Stimulated activated naive CD4-positive, alpha-beta T cell (primary cell): ENCODE measurements around the gene FRRS1L.
A peak's percentile ranks its signal among the peaks of the same experiment; 100 is the strongest.
"Not testable (repeated sequence)": the region's sequence is repeated elsewhere in the genome, so short reads cannot be mapped to it uniquely, and the experiment has no call there.

Experiments
- DNase-seq, 6 experiments: peaks; one replicate each; lab custom pipeline; 2025; lab: John Stamatoyannopoulos, UW

FRRS1L gene

GRCh38 chr9:109132567-109133021, 34.5 kb downstream of the FRRS1L start:
- DNase-seq: no peak

GRCh38 chr9:109129470-109130197, 37.4 kb downstream of the FRRS1L start:
- DNase-seq: no peak

- DNase-seq: not testable (repeated sequence)
Measured at GRCh38 chr9:109126671-109127070, 40.4 kb downstream of the FRRS1L start.

GRCh38 chr9:109124121-109124520, 42.9 kb downstream of the FRRS1L start:
- DNase-seq: no peak

- DNase-seq: no peak
Measured at GRCh38 chr9:109122726-109123621, 44.1 kb downstream of the FRRS1L start.

GRCh38 chr9:109121232-109121796, 45.7 kb downstream of the FRRS1L start:
- no peak for DNase-seq

GRCh38 chr9:109120204-109120789, 46.8 kb downstream of the FRRS1L start:
- no peak for DNase-seq

- DNase-seq: peak; percentile 87 to 96 (median 94)
Measured at GRCh38 chr9:109119439-109120203, 47.4 kb downstream of the FRRS1L start, which contains the start of gene TMEM245. TMEM245 (minus strand) TSS chr9:109119947; CDS start chr9:109119913, 34 bp downstream.

GRCh38 chr9:109118808-109119438, 48.1 kb downstream of the FRRS1L start:
- DNase-seq: no peak

GRCh38 chr9:109117856-109118807, 48.9 kb downstream of the FRRS1L start:
- peak in 1 of 6 experiments; percentile 13 for DNase-seq

- DNase-seq: no peak
Measured at GRCh38 chr9:109115931-109116526, 51.0 kb downstream of the FRRS1L start.

- no peak for DNase-seq
Measured at GRCh38 chr9:109114670-109115069, 52.4 kb downstream of the FRRS1L start.

- no peak for DNase-seq
Measured at GRCh38 chr9:109113892-109114609, 53.0 kb downstream of the FRRS1L start.

GRCh38 chr9:109113254-109113653, 53.8 kb downstream of the FRRS1L start:
- DNase-seq: no peak

GRCh38 chr9:109110329-109111021, 56.6 kb downstream of the FRRS1L start:
- DNase-seq: peak in 3 of 6 experiments; percentile 62 to 64 (median 62)

- DNase-seq: no peak
Measured at GRCh38 chr9:109109967-109110328, 57.1 kb downstream of the FRRS1L start.

GRCh38 chr9:109108318-109108717, 58.7 kb downstream of the FRRS1L start:
- DNase-seq: no peak
